ENCODE measurements around the gene GRPEL2. TPM values are rescaled to one million over a fixed set of nuclear protein-coding genes. Genes with fewer than 3 reads are reported as not detected.

The GRPEL2 gene
- total RNA-seq, 4 donors from 2014 or later: 2.2 to 10.6 (median 6.4) TPM

DNA sequence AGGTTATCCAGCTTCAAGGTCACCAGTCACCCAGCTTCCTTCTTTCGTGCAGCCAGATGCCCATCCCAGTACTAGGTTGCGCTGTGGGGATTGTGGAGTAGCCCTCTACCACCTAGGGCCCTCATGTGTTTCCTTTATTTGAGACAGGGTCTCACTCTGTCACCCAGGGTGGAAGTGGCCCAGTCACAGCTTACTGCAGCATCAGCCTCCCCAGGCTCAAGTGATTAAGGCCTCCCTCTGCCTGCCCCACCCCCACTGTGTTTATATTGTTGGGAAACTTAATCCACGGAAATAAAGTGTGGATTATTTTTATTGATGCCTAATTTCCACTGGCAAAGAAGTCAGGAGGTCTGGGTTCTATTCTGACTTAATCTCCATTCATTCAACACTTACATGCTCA, 29.5 kb downstream of the GRPEL2 start:
- no peak for TF ChIP-seq POLR2AphosphoS5 (IDR thresholded peaks at IDR 0.05)
- Histone ChIP-seq H3K27ac (no peak overlapping the region), H3K27me3 (no peaks in the 10 kb centered on the region), H3K9me3 (no peaks in the 10 kb centered on the region), H3K4me1 (peaks cover 0 to 10% (median 7%) of the 10 kb centered on the region in 4 donors), H3K4me3 (no peak overlapping the region), H3K36me3 (no peaks in the 10 kb centered on the region)
- in situ Hi-C loops (cut with MboI; ENCODE audit: low pct_ligation_motif_present in 1 of 4, low pct_unique_long_range_greater_than_20kb in 1 of 4, low sequenced_read_pairs in 3 of 4) (loop anchor here in 2 of 4 donors (10.0 kb wide), 2 partner anchors 60 to 180 kb away; partner anchors contain the start of gene CSNK1A1 (in 1 of the 2)), intact Hi-C loops (cut with DNase I; ENCODE audit: low total_unique reads) (loop anchor here (10.0 kb wide), 1 partner anchor 190 kb away; no protein-coding TSS in a partner anchor)
- WGBS, 2 donors (ENCODE audit: low coverage in 1 of 2): 60 to 71% methylated on average over 1 to 3 of the region's 3 CpGs
- no peak for DNase-seq

DNA sequence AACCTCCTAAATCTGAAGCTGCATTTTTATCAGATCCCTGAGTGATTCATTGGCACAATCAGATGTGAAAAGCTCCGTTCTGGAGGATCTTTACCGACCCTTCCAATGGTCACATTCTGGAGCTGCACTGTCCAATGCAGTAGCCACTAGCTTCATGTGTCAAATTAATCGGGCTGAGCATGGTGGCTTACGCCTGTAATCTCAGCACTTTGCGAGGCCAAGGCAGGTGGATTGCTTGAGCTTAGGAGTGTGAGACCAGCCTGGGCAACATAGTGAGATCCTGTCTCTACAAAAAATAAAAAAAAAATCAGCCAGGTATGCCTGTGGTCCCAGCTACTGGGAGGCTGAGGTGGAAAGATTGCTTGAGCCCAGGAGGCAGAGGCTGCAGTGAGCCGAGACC, 30.1 kb downstream of the GRPEL2 start:
- intact Hi-C loops (cut with DNase I; ENCODE audit: low total_unique reads): loop anchor here (10.0 kb wide), 1 partner anchor 189 kb away; no protein-coding TSS in a partner anchor

DNA sequence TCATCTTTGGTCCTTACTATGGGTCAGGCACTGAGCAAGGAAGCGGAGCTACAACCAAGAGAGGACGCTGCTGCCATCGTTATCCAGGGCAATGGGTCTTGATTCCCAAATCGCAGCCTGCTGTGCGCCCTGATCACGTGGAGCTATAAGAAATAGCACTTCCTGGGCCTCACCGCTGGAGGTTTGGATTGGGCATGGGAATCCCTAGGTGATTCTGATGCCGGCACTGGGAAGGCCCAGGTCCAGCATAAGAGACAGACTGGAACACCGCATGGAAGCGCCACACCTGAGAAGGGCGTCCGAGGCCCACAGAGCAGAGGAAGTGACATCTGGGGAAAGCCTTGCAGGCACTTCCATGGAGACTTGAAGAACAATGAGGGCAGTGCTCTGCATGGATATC, 30.8 kb downstream of the GRPEL2 start:
- WGBS, 2 donors (ENCODE audit: low coverage in 1 of 2): 99% methylated on average over 12 of the region's 12 CpGs; no CpG with 5 or more reads in 1 of the 2 donors
- no peaks in the 10 kb centered on the region for H3K9me3 ChIP-seq
- in situ Hi-C loops (cut with MboI; ENCODE audit: low pct_ligation_motif_present in 1 of 4, low pct_unique_long_range_greater_than_20kb in 1 of 4, low sequenced_read_pairs in 3 of 4) (loop anchor here in 2 of 4 donors (10.0 kb wide), 2 partner anchors 61 to 179 kb away; partner anchors contain the start of gene CSNK1A1 (in 1 of the 2)), intact Hi-C loops (cut with DNase I; ENCODE audit: low total_unique reads) (loop anchor here (10.0 kb wide), 1 partner anchor 189 kb away; no protein-coding TSS in a partner anchor)
- H3K4me3 ChIP-seq: no peak overlapping the region
- DNase-seq: no peak
- H3K27me3 ChIP-seq: no peaks in the 10 kb centered on the region
- TF ChIP-seq, protein P1, sequence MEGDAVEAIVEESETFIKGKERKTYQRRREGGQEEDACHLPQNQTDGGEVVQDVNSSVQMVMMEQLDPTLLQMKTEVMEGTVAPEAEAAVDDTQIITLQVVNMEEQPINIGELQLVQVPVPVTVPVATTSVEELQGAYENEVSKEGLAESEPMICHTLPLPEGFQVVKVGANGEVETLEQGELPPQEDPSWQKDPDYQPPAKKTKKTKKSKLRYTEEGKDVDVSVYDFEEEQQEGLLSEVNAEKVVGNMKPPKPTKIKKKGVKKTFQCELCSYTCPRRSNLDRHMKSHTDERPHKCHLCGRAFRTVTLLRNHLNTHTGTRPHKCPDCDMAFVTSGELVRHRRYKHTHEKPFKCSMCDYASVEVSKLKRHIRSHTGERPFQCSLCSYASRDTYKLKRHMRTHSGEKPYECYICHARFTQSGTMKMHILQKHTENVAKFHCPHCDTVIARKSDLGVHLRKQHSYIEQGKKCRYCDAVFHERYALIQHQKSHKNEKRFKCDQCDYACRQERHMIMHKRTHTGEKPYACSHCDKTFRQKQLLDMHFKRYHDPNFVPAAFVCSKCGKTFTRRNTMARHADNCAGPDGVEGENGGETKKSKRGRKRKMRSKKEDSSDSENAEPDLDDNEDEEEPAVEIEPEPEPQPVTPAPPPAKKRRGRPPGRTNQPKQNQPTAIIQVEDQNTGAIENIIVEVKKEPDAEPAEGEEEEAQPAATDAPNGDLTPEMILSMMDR (IDR thresholded peaks at IDR 0.05): no peak
- no peak overlapping the region for H3K27ac ChIP-seq
- no peaks in the 10 kb centered on the region for H3K36me3 ChIP-seq
- peaks cover 0 to 10% (median 7%) of the 10 kb centered on the region in 4 donors for H3K4me1 ChIP-seq

More for the DNA sequence above, 30.1 kb downstream of the GRPEL2 start:
- Histone ChIP-seq H3K27me3 (no peaks in the 10 kb centered on the region), H3K27ac (no peak overlapping the region), H3K36me3 (no peaks in the 10 kb centered on the region), H3K4me3 (no peak overlapping the region), H3K9me3 (no peaks in the 10 kb centered on the region), H3K4me1 (peaks cover 0 to 11% (median 8%) of the 10 kb centered on the region in 4 donors)
- no peak for TF ChIP-seq POLR2A (IDR thresholded peaks at IDR 0.05)
- no peak for TF ChIP-seq EP300 (IDR thresholded peaks at IDR 0.05; ENCODE audit: low read depth)
- TF ChIP-seq POLR2AphosphoS5 (IDR thresholded peaks at IDR 0.05): no peak
- TF ChIP-seq, protein P1 (IDR thresholded peaks at IDR 0.05): no peak
- DNase-seq: no peak
- in situ Hi-C loops (cut with MboI; ENCODE audit: low pct_ligation_motif_present in 1 of 4, low pct_unique_long_range_greater_than_20kb in 1 of 4, low sequenced_read_pairs in 3 of 4): loop anchor here in 2 of 4 donors (10.0 kb wide), 2 partner anchors 61 to 179 kb away; partner anchors contain the start of gene CSNK1A1 (in 1 of the 2)
- 85 to 90% methylated on average over 1 to 6 of the region's 6 CpGs for WGBS, 2 donors (ENCODE audit: low coverage in 1 of 2)

DNA sequence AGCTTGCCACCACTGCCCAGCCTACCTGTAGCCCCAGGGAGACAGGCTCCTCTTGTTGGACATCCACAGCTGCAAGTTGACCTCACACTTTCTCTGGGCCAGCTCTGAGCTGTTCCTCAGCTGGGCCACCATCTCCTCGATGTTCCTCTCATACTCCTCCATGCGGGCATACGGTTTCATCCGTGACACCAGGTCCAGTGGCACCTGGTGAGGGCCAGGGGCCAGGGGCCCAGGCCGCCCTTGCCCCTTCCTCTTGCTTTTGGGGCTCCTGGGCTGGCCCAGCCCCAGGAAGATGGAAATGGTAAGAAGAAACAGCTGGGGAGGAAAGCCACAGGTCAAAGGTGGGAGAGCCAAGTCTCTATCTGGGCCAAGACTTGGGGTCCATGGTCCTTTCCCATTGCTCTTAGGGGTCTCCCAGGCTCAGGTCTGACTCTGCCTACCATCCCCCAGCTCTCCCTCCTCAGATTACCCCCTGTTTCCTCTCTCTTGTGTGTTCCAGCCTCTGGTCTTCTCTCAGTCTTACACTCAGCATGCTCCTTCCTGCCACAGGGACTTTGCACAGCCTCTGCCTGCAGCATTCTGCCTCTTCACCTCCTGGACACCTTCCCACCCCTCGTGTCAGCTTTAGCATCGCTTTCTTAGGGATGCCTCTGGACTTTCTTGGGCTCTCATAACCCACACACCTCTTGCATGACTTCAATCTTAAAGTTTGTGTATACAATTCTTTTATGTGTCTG, 31.6 kb downstream of the GRPEL2 start:
- intact Hi-C loops (cut with DNase I; ENCODE audit: low total_unique reads) (loop anchor here (10.0 kb wide), 1 partner anchor 188 kb away; no protein-coding TSS in a partner anchor), in situ Hi-C loops (cut with MboI; ENCODE audit: low pct_ligation_motif_present in 1 of 4, low pct_unique_long_range_greater_than_20kb in 1 of 4, low sequenced_read_pairs in 3 of 4) (loop anchor here in 2 of 4 donors (10.0 kb wide), 2 partner anchors 62 to 178 kb away; partner anchors contain the start of gene CSNK1A1 (in 1 of the 2))
- H3K9me3 ChIP-seq: no peaks in the 10 kb centered on the region
- H3K36me3 ChIP-seq: no peaks in the 10 kb centered on the region
- no peak overlapping the region for H3K27ac ChIP-seq
- TF ChIP-seq POLR2A (IDR thresholded peaks at IDR 0.05): no peak
- TF ChIP-seq, protein P1 (IDR thresholded peaks at IDR 0.05): no peak
- no peaks in the 10 kb centered on the region for H3K27me3 ChIP-seq
- H3K4me3 ChIP-seq: no peak overlapping the region
- peaks cover 0 to 17% (median 4%) of the 10 kb centered on the region in 4 donors for H3K4me1 ChIP-seq
- WGBS, 2 donors (ENCODE audit: low coverage in 1 of 2): 96 to 100% methylated on average over 3 to 7 of the region's 7 CpGs
- no peak for DNase-seq
